ENCODE measurements around the gene BRPF1. TPM values are rescaled to one million over a fixed set of nuclear protein-coding genes. Genes with fewer than 3 reads are reported as not detected.
A peak's percentile ranks its signal among the peaks of the same experiment; 100 is the strongest.

Gene BRPF1
- total and polyA plus RNA-seq, 10 of the 15 experiments (the other 5 are each of a cell fraction or from before 2014, with no cell fraction given), result 1.2 to 25.3 (median 13.6) TPM

DNA sequence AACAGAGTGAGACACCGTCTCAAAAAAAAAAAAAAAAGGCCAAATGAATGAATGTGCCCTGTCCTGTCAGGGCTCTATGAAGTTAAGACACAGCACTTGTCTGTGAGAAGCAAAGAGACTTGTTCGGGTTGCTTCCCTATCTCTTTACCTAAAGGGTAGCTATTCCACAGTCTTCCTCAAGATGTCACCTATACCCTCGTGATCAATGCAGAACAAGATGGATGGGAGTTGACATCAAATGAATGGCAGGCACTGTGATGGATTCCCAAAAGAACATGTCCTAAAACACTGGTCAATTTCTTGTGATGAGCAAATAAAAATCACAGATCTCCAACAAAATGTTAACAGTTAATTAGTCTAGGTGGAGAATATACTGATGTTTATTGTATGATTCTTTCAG, 51.2 kb downstream of the BRPF1 start (continued):
- TF ChIP-seq PBX3 (IDR thresholded peaks at IDR 0.05; ENCODE audit: insufficient replicate concordance, low read depth, low read length) (peak; percentile 17), TBL1XR1 (IDR thresholded peaks at IDR 0.05; ENCODE audit: low read depth, low read length) (no peak), ZNF622 (IDR thresholded peaks at IDR 0.05) (no peak), NR2F1 (conservative IDR thresholded peaks at IDR 0.05) (no peak), SREBF2 (IDR thresholded peaks at IDR 0.05; ENCODE audit: low read length) (no peak), CTCF (IDR thresholded peaks at IDR 0.05 in 2 of 3, conservative IDR thresholded peaks at IDR 0.05 in 1 of 3; ENCODE audit: control insufficient read depth in 2 of 3, extremely low read depth in 1 of 3, insufficient read depth in 1 of 3, low read depth in 3 of 3, low read length in 3 of 3) (peak; percentile 31 to 55 (median 52); a peak in 4 of 6 replicates), POU2F2 (IDR thresholded peaks at IDR 0.05; ENCODE audit: borderline replicate concordance, low read depth, low read length) (no peak), EP300 (IDR thresholded peaks at IDR 0.05; ENCODE audit: borderline replicate concordance in 1 of 2, control insufficient read depth in 1 of 2, low read depth in 2 of 2, low read length in 2 of 2) (no peak), LARP7 (IDR thresholded peaks at IDR 0.05) (no peak), BACH1 (IDR thresholded peaks at IDR 0.05; ENCODE audit: borderline replicate concordance) (no peak), FOXM1 (IDR thresholded peaks at IDR 0.05; ENCODE audit: low read depth, low read length) (no peak), JUNB (IDR thresholded peaks at IDR 0.05) (no peak), TCF12 (IDR thresholded peaks at IDR 0.05; ENCODE audit: low read depth, low read length) (no peak), NBN (IDR thresholded peaks at IDR 0.05) (no peak), RCOR1 (conservative IDR thresholded peaks at IDR 0.05; ENCODE audit: low read depth, low read length) (no peak)
- TF ChIP-seq, protein P1, sequence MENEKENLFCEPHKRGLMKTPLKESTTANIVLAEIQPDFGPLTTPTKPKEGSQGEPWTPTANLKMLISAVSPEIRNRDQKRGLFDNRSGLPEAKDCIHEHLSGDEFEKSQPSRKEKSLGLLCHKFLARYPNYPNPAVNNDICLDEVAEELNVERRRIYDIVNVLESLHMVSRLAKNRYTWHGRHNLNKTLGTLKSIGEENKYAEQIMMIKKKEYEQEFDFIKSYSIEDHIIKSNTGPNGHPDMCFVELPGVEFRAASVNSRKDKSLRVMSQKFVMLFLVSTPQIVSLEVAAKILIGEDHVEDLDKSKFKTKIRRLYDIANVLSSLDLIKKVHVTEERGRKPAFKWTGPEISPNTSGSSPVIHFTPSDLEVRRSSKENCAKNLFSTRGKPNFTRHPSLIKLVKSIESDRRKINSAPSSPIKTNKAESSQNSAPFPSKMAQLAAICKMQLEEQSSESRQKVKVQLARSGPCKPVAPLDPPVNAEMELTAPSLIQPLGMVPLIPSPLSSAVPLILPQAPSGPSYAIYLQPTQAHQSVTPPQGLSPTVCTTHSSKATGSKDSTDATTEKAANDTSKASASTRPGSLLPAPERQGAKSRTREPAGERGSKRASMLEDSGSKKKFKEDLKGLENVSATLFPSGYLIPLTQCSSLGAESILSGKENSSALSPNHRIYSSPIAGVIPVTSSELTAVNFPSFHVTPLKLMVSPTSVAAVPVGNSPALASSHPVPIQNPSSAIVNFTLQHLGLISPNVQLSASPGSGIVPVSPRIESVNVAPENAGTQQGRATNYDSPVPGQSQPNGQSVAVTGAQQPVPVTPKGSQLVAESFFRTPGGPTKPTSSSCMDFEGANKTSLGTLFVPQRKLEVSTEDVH (IDR thresholded peaks at IDR 0.05; ENCODE audit: low read depth, partially characterized antibody), result no peak
- TF ChIP-seq, protein P2, sequence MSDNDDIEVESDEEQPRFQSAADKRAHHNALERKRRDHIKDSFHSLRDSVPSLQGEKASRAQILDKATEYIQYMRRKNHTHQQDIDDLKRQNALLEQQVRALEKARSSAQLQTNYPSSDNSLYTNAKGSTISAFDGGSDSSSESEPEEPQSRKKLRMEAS (IDR thresholded peaks at IDR 0.05; ENCODE audit: low read depth, low read length), result no peak

Measured in GM12878 (cell line).